HG03064 (cell line): ENCODE data around the gene GBP3.
A peak's percentile ranks its signal among the peaks of the same experiment; 100 is the strongest.
"Not testable (repeated sequence)": the region's sequence is repeated elsewhere in the genome, so short reads cannot be mapped to it uniquely, and the experiment has no call there.

Source experiments
- ATAC-seq: cut with Tn5 transposase; IDR thresholded peaks from one replicate; pipeline ENCODE4 v1.9.1; 2021; ENCODE audit warnings: low read depth; ENCODE audit not compliant: unreplicated experiment

The GBP3 gene

GRCh38 chr1:89022167-89022959 is at the start of gene GBP3:
Gene GBP3, minus strand, starts transcription at chr1:89022866. Its CDS starts 2,145 bp downstream, at chr1:89020721.
- ATAC-seq = peak; percentile 86

- ATAC-seq = no peak
Measured at GRCh38 chr1:89070509-89070908, 47.8 kb upstream of the GBP3 start.

- no peak for ATAC-seq
Measured at GRCh38 chr1:89069951-89070350, 47.3 kb upstream of the GBP3 start.

- ATAC-seq = no peak
Measured at GRCh38 chr1:89068291-89068690, 45.6 kb upstream of the GBP3 start.

- peak; percentile 58 for ATAC-seq
Measured at GRCh38 chr1:89065079-89065868, 42.6 kb upstream of the GBP3 start, which contains the start of gene GBP1. Gene GBP1, minus strand, starts transcription at chr1:89065208. Its CDS starts 1,974 bp downstream, at chr1:89063234.

- peak; percentile 42 for ATAC-seq
Measured at GRCh38 chr1:89064632-89065031, 42.0 kb upstream of the GBP3 start.

GRCh38 chr1:89063094-89063493 is 40.4 kb upstream of the GBP3 start:
- no peak for ATAC-seq

- no peak for ATAC-seq
Measured at GRCh38 chr1:89060091-89060490, 37.4 kb upstream of the GBP3 start.

- ATAC-seq = no peak
Measured at GRCh38 chr1:89051955-89052312, 29.3 kb upstream of the GBP3 start.

- ATAC-seq = no peak
Measured at GRCh38 chr1:89051300-89051954, 28.8 kb upstream of the GBP3 start.

- ATAC-seq = no peak
Measured at GRCh38 chr1:89050649-89051033, 28.0 kb upstream of the GBP3 start.

- ATAC-seq = not testable (repeated sequence)
Measured at GRCh38 chr1:89049901-89050648, 27.4 kb upstream of the GBP3 start.

GRCh38 chr1:89049187-89049586 is 26.5 kb upstream of the GBP3 start:
- ATAC-seq = not testable (repeated sequence)

- ATAC-seq = no peak
Measured at GRCh38 chr1:89047734-89048133, 25.1 kb upstream of the GBP3 start.

- not testable (repeated sequence) for ATAC-seq
Measured at GRCh38 chr1:89046318-89047183, 23.9 kb upstream of the GBP3 start.

GRCh38 chr1:89044970-89045721 is 22.5 kb upstream of the GBP3 start:
- ATAC-seq = no peak

- ATAC-seq = no peak
Measured at GRCh38 chr1:89043940-89044339, 21.3 kb upstream of the GBP3 start.

- ATAC-seq = no peak
Measured at GRCh38 chr1:89042491-89042890, 19.8 kb upstream of the GBP3 start.

GRCh38 chr1:89041721-89042120 is 19.1 kb upstream of the GBP3 start:
- ATAC-seq = no peak
